Gastroesophageal sphincter (tissue), 3 donors: ENCODE results near the gene DBNDD2.

Experiments used
- CTCF ChIP-seq, 4 experiments: fragments of 200-600 bp in 2 of 4; fragments of 450-650 bp in 2 of 4; sonication (generic) in 1 of 4; IDR thresholded peaks; one replicate each; pipeline ENCODE4 v1.5.1; 2017 to 2019; ENCODE audit warnings: antibody characterized with exemption in 4 of 4, mild to moderate bottlenecking in 2 of 4, moderate library complexity in 2 of 4
- EP300 ChIP-seq: sonication (generic); formaldehyde crosslinking; IDR thresholded peaks from one replicate; pipeline ENCODE4 v1.6.1; 2017; ENCODE audit warnings: antibody characterized with exemption, mild to moderate bottlenecking

- no peak for TF ChIP-seq EP300
- TF ChIP-seq CTCF (IDR thresholded peaks at IDR 0.05) = no peak
Measured at GRCh38 chr20:45367126-45367525, 41.0 kb upstream of the DBNDD2 start.
